ENCODE results near the gene FIGNL1. TPM values are rescaled to one million over a fixed set of nuclear protein-coding genes. Genes with fewer than 3 reads are reported as not detected.

Gene FIGNL1
- total RNA-seq, 1 donor from 2014 or later, result 12.4 TPM

Other genes with a start within 250 kb of the FIGNL1 start
- gene IKZF1, start 145.6 kb downstream of the FIGNL1 start, total RNA-seq, result under 0.01 TPM in 1 of 2 replicates, not detected in the other
- gene DDC, start 115.1 kb upstream of the FIGNL1 start, total RNA-seq, result 0.26 TPM in 1 of 2 replicates, not detected in the other

Data from bronchial epithelial cell (primary cell).